GM19328 (cell line): Measurements from ENCODE around the gene PCDH10.

Experiments
- ATAC-seq: cut with Tn5 transposase; IDR thresholded peaks from one replicate; pipeline ENCODE4 v1.9.1; 2021; ENCODE audit warnings: mild to moderate bottlenecking, moderate library complexity; ENCODE audit not compliant: unreplicated experiment

Gene PCDH10

DNA sequence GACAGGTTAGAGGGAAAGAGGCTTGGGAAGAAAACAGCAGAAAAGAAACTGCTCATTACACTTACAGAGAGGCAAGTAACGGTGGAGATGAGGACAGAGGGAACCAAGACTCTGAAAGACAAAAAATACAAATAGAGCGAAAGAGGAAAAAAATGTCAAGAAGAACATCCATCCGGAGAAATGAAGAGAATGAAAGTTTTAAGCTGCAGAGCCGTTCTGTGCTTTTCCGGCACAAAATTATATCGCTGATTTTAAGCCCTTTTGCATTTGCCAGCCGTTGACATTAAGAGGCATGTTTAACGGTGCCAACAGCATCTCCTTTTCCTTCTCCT lies 236 bp downstream of the PCDH10 start:
- ATAC-seq, result no peak

DNA sequence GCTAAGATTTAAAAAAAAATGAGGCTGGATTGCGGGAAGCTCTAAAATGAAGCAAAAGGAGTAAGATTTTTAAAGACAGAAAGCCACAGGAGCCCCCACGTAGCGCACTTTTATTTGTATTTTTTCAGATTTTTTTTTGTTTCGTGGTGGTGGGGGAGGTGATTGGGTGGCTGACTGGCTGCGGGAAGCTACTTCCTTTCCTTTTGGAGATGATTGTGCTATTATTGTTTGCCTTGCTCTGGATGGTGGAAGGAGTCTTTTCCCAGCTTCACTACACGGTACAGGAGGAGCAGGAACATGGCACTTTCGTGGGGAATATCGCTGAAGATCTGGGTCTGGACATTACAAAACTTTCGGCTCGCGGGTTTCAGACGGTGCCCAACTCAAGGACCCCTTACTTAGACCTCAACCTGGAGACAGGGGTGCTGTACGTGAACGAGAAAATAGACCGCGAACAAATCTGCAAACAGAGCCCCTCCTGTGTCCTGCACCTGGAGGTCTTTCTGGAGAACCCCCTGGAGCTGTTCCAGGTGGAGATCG lies 908 bp downstream of the PCDH10 start:
- ATAC-seq, result no peak

DNA sequence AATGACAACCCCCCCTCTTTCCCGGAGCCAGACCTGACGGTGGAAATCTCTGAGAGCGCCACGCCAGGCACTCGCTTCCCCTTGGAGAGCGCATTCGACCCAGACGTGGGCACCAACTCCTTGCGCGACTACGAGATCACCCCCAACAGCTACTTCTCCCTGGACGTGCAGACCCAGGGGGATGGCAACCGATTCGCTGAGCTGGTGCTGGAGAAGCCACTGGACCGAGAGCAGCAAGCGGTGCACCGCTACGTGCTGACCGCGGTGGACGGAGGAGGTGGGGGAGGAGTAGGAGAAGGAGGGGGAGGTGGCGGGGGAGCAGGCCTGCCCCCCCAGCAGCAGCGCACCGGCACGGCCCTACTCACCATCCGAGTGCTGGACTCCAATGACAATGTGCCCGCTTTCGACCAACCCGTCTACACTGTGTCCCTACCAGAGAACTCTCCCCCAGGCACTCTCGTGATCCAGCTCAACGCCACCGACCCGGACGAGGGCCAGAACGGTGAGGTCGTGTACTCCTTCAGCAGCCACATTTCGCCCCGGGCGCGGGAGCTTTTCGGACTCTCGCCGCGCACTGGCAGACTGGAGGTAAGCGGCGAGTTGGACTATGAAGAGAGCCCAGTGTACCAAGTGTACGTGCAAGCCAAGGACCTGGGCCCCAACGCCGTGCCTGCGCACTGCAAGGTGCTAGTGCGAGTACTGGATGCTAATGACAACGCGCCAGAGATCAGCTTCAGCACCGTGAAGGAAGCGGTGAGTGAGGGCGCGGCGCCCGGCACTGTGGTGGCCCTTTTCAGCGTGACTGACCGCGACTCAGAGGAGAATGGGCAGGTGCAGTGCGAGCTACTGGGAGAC lies 1.6 kb downstream of the PCDH10 start:
- ATAC-seq, result no peak

DNA sequence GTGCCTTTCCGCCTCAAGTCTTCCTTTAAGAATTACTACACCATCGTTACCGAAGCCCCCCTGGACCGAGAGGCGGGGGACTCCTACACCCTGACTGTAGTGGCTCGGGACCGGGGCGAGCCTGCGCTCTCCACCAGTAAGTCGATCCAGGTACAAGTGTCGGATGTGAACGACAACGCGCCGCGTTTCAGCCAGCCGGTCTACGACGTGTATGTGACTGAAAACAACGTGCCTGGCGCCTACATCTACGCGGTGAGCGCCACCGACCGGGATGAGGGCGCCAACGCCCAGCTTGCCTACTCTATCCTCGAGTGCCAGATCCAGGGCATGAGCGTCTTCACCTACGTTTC lies 2.2 kb downstream of the PCDH10 start:
- no peak for ATAC-seq

DNA sequence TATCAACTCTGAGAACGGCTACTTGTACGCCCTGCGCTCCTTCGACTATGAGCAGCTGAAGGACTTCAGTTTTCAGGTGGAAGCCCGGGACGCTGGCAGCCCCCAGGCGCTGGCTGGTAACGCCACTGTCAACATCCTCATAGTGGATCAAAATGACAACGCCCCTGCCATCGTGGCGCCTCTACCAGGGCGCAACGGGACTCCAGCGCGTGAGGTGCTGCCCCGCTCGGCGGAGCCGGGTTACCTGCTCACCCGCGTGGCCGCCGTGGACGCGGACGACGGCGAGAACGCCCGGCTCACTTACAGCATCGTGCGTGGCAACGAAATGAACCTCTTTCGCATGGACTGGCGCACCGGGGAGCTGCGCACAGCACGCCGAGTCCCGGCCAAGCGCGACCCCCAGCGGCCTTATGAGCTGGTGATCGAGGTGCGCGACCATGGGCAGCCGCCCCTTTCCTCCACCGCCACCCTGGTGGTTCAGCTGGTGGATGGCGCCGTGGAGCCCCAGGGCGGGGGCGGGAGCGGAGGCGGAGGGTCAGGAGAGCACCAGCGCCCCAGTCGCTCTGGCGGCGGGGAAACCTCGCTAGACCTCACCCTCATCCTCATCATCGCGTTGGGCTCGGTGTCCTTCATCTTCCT lies 2.7 kb downstream of the PCDH10 start:
- no peak for ATAC-seq

DNA sequence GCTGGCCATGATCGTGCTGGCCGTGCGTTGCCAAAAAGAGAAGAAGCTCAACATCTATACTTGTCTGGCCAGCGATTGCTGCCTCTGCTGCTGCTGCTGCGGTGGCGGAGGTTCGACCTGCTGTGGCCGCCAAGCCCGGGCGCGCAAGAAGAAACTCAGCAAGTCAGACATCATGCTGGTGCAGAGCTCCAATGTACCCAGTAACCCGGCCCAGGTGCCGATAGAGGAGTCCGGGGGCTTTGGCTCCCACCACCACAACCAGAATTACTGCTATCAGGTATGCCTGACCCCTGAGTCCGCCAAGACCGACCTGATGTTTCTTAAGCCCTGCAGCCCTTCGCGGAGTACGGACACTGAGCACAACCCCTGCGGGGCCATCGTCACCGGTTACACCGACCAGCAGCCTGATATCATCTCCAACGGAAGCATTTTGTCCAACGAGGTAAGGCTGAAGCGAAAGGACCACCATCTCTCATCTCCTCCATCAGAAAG lies 3.3 kb downstream of the PCDH10 start:
- no peak for ATAC-seq

DNA sequence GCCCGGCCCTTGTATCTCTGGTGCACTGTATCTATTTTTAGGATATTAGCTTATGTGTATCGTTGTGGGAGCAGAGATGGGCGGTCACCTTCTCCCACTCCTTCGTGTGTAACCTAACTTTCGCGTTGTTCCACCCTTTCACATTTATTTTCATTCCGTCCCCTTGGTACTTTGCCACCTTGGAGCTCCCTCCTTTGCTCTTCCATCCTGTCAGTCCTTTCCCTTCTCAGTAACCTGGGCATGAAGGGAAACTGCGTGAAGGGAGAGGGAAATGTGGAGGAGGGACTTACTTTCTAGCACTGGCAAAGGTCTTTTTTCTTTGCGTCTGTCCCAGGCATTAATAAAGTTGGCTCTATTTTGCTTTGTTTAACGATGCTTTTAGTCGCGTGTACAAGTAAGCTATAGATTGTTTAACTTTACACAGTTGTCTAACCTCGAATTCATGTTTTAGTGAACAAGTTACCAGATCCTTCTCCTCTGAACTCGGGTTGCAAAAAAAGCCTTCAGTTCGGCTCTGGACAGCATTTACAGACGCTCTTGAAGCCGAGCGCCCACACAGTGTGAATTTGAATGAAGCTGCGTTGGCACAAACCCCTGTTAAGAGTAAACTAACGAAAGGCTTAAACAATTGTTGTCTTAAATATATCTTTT lies 3.9 kb downstream of the PCDH10 start:
- ATAC-seq, result no peak

DNA sequence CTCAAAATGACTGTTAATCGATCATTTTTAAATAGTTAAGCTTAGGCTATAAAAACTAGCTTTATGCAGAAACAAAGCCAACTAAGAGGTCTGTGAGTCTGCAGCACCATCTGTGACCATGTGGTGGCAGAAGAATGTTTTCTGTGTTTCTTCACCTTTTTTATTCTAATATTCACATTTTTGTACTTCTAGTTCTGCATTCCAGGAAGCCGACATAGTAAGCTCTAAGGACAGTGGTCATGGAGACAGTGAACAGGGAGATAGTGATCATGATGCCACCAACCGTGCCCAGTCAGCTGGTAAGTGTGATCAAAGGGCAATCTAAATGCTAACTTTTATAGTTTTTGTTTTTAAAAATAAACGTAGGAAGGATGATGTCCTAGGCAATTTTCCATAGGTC lies 5.6 kb downstream of the PCDH10 start:
- no peak for ATAC-seq

DNA sequence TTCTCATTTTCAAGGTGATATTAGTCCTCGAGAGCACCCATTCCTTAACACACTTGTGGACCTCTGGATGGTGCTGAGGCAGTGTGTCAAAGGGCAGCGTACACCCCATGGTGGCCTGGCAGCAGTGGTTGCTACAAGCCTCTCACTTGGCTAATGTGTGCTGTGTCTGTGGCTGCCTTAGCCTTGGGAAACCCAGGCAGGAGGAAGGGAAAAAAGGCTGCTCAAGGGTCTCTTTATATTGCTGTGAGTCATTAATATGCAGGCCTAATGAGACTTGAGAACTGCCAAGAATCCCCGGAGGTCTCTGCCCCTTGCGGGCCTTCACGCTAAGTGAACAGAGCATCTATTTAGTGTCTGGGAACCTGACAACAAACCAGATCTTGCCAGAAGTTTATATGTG lies 7.0 kb downstream of the PCDH10 start:
- ATAC-seq, result no peak

DNA sequence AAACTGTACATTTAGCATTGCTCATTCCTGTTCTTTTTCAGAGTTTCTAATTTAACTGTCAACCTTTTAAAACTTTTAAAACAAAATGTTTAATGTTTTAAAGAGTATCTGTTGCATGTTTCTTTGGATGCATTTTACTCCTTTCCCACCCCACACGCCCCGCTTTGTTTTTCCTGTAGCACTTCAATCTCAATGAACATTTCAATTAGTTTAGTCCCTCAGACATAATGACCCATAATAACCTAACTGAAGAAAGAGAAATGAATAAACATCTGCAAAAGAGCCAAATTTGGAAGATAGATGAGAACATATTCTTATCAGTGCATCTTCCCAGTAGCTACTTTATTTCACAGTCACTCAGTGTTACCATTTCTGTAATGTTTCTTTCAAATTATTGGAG lies 7.5 kb downstream of the PCDH10 start:
- ATAC-seq, result no peak

DNA sequence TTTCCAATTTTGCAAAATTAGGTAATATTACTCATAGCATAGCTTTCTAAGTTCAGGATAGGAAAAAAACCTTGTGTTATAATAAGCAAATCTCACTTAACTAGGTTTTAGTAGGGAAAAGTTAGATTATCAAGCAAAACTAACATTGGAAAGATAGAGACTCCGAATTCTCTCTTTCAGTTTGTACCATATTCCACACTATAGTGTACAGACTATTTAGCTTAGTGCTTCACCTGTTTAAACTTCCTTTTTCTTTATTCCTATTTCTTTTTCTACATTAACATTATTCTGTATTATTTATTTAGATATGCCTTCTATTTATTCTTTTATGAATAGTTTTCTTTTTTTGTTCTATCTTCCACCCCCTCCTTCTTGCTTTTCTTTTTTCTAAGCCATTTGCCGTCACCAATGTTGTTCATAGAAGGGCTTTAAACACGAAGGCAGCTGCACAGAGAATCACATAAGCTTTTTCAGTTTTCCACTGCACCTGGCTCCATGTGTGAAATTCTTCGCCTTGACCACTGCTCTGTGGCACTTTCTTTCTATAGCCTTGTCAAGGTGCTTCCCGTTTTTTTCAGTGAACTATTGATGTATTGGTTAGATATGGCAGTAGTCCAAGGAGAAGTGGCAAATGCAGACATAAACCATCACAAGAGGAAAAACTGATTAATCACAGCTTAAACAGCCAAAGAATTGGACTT lies 8.5 kb downstream of the PCDH10 start:
- ATAC-seq, result no peak

DNA sequence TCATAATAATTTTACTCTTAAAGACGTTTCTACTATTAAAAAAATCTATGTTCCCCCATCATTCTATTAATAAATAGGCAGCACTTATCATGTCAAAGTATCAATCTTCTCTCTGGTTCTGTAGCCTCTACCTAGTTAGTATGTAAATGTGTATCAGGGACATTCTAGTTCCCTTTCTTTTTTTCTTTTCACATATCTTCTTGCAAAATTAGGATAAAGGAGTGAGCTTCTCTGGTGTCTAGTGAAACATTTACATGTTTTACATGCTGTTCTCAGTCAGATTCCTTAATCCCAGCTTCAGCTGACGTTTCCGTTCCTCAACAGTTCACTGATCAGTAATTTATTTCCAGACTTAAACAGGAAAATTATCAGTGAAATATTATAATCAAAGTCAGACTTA lies 11.8 kb downstream of the PCDH10 start:
- ATAC-seq, result no peak

DNA sequence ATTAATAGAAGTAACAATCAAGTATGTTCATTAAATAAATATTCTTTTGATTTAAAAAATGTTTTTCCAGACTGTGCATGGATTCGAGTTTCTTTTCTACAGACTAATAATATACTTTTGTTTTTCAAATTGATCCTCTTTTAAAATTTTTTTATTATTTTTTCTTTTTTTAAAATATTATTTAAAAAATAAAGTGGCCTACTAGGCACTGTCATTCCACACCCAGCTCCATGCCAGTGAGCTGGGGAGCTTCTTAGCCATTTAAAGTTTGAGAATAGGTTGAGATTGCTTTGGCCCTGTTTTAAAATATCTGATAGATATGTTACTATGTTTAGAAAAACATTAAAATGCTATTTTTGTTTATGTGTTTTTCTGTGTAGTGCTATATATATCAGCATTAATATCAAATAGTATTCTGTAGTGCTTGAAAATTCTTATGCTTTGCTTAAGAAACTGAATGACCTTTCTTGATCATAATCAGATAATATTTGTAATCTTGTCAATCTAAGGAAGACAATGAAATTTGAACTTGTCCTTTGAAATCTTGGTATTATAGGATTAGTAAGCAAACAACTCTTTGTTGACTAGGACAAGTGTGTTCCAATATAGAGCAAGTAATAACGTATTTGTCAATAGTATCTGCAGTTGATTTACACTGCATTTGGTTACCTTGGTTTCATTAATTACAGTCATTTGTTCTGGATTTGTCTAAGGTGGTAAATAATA lies 12.6 kb downstream of the PCDH10 start:
- no peak for ATAC-seq

DNA sequence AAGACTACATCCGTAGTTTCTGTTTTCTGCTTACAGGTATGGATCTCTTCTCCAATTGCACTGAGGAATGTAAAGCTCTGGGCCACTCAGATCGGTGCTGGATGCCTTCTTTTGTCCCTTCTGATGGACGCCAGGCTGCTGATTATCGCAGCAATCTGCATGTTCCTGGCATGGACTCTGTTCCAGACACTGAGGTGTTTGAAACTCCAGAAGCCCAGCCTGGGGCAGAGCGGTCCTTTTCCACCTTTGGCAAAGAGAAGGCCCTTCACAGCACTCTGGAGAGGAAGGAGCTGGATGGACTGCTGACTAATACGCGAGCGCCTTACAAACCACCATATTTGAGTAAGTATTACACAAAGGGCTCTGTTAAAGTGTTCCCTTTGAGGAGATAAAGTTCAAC lies 13.8 kb downstream of the PCDH10 start:
- no peak for ATAC-seq

DNA sequence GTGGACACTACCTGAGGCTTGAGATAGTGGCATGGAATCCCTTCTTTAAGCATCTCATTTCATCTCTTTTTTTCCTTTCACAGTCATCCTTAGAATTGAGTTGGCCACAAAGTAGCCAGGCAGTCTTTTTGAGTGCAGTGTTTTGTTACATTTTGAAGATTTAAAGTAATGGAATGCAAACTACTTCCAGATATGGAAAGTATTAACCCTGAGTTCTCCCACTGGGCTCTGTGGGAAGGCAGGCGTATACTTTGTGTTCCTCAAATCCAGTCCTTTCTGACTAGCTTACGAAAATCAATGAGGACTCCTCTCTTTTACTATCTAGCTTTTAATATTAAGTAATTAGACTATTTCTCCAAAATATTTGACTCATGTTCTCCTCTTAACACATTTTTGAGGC lies 29.9 kb downstream of the PCDH10 start:
- ATAC-seq, result no peak

DNA sequence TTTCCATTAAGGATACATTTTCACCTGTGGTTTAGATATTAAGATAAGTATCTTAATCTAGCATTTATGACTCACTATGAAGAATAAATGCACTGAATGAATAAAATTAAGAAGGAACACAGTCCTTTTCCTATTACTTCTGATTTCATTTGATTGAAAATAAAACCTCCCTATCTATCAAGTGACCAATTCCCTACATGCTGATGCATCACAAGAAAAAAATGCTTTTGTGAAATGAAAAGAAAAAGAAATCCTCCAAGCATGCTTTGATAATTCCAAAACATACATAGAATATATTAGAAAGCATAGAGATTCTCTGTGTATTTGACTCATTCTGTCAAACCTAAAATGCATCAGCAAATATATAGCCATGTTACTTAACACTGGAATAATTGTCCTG lies 37.1 kb downstream of the PCDH10 start:
- ATAC-seq, result no peak

DNA sequence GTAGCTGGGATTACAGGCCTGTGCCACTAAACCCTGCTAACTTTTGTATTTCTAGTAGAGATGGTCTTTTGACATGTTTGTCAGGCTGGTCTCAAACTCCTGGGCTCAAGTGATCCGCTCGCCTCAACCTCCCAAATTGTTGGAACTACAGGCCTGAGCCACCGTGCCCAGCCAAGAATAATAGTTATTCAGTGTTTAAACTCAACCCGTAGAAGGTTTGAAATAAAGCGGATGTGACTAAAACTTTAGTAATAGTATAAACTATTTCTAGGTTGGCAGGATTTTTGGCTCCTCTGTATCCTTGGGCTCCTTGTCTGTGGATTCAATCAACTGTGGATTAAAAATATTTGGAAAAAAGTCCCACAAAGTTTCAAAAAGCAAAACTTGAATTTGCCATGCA lies 37.8 kb downstream of the PCDH10 start:
- ATAC-seq, result no peak

DNA sequence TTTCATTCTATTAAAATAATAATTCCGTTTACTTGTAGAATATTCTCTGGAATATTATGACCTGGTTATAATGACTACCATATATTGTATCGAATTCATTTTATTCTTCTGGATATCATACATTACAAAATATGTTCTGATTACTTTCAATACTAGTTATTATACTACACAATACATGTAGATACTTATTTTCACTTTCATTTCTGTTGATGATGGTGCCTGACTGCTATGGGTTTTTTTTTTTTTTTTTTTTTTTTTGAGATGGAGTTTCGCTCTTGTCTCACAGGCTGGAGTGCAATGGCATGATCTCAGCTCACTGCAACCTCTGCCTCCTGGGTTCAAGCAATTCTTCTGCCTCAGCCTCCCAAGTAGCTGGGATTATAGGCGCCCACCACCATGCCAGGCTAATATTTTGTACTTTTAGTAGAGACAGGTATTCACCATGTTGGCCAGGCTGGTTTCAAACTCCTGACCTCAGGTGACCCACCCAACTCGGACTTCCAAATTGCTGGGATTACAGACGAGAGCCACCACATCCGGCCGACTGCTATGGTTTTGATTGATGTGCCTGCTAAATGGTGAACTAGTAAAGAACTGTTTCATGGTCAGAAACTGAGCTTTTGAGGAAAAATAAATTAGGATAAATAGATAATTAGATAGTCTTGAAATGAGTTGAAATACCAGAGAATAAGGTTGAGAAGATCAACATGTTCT lies 39.5 kb downstream of the PCDH10 start:
- no peak for ATAC-seq

DNA sequence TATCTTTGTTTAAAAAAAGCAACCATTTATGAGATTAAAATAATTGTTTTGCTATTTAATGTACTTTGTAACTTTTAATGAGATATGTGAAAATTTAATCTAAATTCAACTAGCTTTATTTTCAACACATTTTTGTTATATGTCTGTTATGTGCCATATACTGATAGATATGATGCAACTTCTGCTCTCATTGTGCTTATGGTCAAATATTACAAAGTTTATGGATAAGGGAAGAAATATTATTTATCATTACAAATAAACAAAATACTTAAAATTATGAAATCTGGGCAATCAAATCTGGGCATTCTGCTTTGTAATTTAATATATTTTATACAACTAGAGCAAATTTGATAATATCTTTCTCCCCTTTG lies 40.0 kb downstream of the PCDH10 start:
- ATAC-seq, result no peak

DNA sequence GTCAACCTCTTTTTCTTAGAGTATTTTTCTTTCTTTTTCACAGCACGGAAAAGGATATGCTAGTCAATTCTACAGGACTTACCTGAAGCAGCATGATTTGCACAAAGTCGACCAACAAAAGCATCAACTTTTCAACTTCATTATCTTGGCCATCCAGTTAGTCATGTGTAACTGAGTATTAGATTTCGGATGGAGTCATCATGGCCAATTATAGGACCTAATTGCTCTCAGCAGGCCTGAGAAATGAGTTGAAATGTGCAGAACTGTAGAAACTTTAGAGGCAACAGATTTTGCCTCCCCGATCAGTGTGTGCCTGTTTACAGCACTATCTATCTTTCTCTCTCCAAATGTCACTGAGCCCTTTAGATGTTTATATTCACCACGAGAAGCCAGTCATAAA lies 41.0 kb downstream of the PCDH10 start:
- ATAC-seq, result no peak
